Islet precursor cell (in vitro differentiated cells): ENCODE data around the gene NRIP1.
"Not testable (repeated sequence)": the region's sequence is repeated elsewhere in the genome, so short reads cannot be mapped to it uniquely, and the experiment has no call there.

Source experiments
- DNase-seq: peaks from one replicate; pipeline ENCODE4 v3.0.0-alpha.2; 2018

NRIP1 gene

DNA sequence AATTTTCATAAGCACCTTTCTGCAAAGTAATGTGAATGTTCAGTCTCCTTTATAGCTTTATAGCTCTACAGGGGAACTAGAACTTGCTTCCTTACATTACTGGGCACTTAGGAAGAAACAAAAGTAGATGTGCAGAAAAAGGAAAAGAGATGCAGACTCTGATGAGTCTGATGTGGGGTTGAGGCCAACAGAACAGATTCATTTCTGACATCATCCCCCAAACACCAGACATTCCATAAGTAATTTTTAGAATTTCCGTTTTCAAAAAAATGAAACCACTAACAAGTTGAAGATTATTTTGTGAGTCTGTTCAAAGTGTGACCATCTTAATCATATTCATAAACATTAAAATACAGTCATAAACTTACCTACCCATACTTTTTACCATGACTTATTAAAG lies 96.0 kb downstream of the NRIP1 start:
- DNase-seq, result no peak

DNA sequence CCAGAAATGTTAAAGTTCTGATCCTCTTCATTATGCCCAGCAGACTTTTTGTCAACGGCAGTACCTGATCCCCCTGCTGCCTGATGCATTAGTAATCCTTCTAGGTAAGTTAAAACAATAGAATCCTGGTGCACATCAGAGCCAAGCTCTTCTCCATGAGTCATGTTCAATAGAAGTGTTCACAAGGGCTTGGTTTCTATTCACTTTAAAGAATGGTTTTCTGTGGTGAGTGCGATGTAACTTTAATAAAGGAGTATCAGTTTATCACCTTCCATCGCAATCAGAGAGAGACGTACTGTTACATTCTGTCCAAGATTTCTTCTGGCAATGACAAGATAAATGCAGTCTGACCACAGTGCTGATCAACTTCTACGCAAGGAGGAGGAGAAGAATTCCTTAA lies 96.8 kb downstream of the NRIP1 start:
- DNase-seq, result no peak

DNA sequence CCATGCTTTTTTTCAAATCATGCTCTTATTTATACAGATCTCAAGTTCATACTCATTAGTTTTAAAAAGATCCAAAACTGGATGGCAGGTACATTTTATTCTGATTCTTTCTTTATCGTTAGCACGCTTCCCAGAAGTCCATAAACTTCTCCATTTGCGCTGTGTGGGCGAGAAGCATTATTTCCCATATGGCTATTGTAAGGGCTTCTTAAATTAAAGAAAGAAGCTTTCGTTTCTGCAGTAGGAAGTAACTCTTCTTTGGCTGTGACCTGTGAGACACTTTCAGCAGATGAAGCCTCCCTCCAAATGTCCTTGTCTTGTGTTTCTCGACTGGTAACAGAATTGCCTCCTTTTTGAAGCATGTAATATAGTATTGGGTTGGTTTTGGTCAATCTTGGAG lies 100.2 kb downstream of the NRIP1 start:
- DNase-seq, result no peak

DNA sequence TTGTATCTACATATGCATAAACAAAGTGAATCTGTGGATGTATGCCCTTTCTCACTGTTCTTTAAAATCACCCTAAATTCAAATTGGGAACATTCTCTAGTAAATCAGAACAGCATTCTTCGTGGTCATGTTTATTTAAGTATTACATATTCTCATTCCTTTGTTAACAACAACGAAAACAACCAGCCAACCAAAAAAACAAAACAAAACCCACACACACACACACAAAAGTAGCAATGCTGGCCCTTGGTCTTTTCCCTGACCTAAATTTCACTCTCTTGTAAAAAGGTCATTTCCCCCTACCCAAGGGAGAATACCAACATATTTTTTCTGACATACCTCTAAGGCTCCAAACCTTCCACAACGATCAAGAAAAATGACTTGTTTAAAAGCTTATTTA lies 102.6 kb downstream of the NRIP1 start:
- DNase-seq, result no peak

DNA sequence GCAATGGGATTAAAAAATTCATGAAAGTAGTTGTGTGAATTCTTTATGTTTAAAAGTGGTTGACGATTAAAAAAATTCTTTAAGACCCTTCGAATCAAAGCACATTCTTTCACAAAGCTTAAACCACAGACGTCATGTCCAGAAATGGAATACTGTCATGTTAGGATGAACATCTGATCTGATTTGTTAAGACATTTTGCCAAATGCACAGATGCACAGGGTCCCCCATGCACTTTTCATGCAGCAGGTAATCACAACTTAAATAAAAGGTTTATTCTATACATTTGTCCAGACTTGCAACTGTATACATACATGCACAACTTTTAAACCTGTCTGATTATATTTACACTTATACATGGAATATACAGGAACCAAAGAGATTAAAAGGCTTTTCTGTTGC lies 103.3 kb downstream of the NRIP1 start:
- no peak for DNase-seq

DNA sequence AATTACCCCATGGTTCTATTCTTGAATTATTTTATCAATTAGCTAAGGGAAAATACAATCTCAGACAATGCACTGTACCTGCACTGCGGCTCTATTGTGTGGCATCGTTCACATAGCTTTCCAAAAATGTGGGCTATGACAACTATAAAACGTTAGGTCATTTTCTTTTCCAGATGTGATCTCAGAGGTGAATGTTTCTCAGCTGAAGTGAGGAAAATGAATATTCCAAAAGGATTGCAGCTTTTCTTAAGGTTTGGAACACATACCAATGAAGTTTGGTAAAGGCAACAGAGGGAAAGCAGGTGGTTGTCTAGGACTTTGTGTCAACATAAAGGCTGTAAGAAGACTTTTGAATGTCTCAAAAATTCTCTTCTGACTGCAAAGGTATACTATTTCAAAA lies 105.5 kb downstream of the NRIP1 start:
- no peak for DNase-seq

DNA sequence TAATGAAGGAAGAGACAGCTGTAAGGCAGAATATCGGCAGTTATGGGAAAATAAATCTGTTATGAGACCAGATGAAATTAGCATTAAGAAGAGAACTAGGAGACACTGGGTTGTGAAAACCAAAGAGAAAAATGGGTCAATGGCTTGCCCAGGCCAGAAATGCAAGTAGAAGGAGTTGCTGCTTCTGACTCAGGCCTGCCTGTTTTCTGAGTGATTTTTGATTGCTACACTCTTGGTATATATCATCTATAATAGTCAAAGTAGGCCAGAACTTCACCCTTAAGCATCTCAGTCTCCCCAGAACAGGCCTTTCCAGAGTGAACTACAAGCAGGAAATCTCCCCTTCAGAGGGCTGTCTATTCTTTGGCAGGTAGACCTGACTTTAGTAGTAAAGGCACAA lies 107.0 kb downstream of the NRIP1 start:
- DNase-seq, result no peak

DNA sequence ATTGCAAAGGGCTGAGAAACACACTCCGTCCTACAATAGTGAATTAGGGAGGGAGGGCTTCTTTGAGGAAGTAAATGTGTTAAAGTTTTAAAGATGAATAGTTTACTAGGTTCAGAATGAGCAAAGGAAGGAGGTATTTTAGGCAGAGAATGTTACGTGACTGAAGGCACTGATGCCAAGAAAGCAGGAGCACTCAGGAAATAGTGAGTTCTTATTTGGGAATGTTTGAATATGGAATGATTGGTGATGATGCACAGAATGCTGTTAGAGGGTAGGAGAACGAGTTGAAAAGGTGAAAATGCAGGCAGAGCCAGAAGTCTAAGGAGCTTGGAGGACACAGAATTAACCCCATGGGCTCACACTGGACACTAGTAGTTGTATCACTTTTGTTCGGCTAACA lies 108.0 kb downstream of the NRIP1 start:
- DNase-seq, result no peak

DNA sequence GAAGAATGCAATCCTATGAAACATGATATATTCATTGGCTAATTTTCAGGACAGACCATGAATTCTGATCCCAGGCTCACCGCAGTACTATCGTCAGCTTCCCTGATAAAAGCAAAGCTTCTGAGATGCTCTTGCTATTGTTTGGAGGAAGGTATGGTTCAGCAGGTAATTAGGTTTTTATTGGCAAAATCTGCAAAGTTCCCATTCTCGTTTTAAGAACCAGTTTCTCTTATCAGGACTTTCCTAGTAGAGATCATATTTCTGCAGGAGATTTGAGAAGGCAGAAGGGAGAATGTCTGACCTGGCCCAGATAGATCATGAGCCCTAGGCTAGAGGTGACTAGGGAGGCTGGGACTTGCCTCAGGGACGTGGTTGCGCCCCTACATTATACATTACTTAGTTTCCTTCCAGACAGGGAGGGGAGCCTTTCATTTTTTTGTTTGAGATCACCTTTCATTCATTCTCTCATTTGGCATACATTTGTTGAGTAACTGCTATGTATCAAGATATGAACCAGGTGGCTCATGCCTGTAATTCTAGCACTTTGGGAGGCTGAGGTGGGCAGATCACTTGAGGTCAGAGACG lies 108.8 kb downstream of the NRIP1 start:
- no peak for DNase-seq

DNA sequence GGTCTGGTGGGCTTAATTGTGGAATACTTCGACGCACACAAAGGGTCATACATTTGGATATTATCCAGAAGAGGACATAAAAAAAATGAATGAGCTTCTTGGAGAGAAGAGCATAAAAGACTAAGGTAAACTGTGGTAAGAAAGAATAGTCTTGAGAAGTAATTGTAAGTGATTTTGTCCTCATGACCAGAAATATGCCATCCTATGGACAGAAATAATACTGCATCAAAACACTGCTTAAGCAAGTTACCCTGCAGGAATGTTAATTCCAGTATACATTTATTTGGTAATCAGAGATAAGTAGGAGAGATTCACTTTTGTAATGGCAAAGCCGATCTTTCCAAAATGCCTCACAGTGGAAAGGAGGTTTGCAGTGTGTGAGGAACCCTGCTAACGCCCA lies 111.9 kb downstream of the NRIP1 start:
- no peak for DNase-seq

DNA sequence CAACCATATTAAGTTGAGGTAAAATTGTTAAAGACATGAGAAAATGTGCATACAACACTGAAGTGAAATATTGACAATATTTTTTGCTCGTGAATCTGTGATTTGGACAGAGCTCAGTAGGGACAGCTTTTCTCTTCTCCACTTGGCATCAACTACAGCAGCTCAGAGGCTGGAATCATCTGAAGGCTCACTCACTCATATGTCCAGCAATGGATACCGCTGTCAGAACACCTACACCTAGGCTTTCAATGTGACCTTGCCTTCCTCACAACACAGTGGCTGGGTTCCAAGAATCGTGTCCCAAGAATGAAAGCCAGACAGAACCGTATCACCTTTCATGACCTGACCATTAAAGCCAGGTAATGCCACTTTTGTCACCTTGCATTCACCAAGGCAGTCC lies 115.2 kb downstream of the NRIP1 start:
- no peak for DNase-seq

DNA sequence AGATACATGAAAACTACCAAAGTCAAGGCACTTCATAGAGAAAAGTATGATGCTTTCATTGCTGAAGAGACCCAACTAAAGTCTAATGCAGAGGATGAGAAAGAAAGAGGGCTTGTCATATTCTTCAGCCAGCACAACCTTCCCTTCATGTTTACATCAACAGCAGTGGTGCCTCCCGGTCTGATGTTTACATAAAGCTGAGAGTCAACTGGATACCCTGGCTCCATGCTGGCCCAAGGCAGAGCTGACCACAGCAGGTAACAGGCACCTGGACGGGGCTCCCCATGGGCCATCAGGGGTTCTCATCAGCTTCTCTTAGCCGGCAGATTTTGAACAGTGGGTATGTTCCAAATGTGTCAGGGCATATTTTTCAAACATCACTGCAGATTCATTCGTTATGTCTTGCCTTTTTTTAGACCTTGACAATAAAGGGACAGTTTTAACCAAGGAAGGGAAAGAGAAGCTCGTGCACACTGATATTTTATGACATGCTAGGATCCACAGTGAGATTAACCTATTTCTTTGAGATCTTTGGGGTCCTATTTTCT lies 117.1 kb downstream of the NRIP1 start:
- no peak for DNase-seq

DNA sequence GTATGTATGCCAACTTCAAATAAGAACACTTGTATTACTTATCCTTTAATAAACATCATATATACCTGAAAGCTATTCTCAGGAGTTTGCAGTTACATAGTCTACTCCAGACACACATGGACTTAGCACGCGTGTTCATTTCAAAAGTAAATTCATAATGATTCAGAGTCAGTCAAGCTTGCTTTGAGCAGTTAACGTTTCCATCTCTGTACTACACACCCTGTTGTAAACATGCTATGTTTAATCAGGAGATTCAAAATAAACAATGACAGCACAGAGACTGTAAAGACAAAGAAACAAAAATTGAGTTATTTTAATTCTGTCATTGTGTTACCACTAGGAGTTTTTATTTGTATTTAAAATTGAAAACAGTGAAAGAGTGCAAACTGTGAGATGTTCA lies 119.6 kb downstream of the NRIP1 start:
- DNase-seq, result no peak

DNA sequence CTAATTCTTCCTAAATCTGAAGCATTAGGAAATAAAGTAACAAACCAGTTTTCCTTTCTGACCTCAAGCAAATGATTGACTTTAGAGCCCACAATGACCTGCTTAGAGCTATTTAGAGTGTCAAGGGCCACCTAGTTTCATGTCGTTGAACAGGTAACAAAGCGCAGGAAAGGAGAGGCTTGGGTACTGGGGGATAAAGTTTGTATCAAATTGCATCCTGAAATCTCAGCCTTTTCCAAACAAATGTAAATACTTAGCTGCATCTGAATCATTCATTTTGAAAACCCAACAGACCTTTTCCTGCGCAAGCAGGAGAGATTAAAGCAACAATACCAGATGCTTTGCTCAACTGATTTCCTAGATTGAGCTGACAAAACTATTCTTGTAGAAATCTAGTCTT lies 121.2 kb downstream of the NRIP1 start:
- no peak for DNase-seq

DNA sequence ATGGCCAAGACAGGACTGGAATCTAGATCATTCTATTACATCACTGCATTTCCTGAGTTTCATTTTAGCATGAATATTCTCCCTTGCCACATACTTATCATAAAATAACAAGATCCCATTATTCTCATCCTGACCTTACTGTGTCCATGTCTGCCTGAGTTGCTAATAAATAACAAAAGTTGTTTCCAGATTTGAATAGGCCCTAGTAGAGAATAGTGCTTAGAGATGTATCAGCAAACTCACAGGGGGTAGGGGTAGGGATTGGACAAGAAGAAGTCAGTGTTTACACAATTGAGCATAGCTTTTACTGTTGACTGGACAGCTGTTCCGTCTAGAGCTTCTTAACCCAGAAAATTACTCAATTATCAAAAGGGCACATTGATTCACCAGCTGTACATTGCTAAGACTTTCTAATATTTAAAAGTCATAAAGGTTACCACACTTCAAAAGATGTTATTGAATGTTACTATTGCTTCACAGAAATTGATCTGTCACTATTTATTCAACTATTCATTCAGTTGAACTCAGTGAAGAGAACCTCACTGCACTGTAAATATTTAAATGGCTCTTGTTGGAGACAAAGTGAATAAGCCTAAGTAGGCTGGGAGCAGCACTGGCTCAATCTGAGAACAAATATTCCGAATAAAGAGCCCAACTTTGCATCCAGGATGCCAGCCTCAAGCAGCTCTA lies 121.9 kb downstream of the NRIP1 start:
- DNase-seq, result no peak

DNA sequence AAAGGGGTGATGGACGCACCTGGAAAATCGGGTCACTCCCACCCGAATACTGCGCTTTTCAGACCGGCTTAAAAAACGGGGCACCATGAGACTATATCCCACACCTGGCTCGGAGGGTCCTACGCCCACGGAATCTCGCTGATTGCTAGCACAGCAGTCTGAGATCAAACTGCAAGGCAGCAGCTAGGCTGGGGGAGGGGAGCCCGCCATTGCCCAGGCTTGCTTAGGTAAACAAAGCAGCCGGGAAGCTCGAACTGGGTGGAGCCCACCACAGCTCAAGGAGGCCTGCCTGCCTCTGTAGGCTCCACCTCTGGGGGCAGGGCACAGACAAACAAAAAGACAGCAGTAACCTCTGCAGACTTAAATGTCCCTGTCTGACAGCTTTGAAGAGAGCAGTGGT lies 137.5 kb downstream of the NRIP1 start:
- DNase-seq, result not testable (repeated sequence)

DNA sequence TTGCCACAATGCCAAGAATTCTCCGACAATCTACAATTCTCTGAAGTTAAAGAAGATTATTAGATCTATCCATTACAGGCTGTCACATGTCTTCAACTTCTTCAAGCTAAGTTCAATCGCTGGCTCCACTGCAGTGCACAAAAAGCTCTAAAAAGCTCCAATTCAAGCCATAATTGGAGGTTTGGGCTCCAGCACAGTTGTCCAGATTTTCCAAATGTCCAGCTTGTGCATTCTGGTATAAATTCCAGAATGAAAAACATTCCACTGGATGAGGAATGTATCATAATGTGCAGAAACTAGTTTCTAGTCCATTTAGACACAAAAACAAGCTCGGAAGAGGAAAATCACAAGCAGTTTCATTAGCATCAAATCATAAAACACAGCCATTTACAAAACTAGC lies 138.6 kb downstream of the NRIP1 start:
- DNase-seq, result no peak

DNA sequence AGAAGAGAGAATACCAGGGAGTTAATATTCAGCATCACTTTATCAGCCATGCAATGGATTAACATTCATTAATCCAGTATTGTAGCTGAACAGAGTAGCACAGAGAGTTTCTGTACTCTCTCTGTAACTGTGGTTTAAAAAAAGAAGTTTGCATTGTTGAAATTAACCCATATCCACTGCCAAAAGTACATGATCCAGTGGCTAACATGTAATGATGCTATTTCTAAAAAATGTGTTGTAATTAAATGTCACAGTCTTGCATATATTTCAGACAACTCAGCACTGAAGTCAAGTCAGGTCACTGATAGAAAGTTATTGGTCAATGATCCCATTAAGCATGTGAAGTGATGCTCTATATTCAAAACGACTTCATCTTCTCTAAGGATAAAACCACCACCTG lies 141.3 kb downstream of the NRIP1 start:
- DNase-seq, result no peak

DNA sequence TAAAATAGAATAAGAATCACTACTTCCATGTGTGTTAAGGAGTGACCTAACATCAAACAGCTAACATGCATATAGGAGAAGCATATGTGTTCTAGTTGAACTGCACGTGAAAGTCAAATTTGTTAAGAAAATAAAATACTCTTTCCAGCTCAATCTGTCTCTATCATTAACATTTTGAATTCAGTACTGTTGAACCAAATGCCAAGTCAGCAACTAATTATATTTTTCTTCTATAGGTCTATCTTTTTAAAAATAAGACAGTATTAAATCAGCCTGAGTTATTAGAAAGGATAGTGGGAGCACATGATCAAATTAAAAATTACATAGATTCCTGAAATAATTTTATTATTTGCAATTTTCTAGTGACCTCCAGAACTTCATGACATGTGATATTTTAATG lies 141.8 kb downstream of the NRIP1 start:
- DNase-seq, result no peak

DNA sequence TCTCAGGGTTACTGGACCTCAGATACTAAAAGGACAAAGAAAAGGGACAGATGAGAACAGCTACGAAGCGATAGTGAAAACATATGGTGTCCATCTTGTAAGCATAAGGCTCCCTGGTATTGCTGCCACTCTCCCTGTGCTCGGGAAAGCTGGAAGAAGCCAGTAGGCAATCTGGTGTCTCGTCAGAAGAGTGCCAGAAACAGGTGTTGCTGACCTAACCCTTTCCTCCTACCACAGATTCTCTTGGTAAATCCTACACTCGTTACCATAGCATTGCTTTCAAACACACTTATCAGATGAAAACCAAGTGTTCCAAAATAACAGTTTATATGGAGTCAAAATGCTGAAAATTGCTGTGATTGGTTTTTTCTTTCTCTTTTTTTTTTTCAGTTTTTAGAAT lies 146.3 kb downstream of the NRIP1 start:
- peak; percentile 57 for DNase-seq

DNA sequence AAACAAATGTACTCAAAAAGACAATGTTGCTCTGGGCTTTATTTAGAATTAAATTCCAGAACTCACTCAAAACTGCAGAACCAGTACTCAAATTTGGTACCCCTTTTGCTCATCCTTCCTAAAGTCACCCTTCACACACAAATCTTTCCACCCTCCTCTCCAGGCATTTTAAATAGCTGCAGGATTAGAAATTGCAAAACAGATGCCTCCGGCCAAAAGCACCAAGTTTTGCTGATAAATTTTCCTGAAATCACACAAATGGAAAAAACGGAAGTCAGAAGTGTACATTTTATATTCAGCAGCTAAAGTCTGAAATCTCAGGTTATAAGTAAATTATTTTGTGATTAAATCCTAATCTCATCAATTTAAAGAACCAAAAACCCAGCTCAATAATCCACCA lies 147.0 kb downstream of the NRIP1 start:
- no peak for DNase-seq

DNA sequence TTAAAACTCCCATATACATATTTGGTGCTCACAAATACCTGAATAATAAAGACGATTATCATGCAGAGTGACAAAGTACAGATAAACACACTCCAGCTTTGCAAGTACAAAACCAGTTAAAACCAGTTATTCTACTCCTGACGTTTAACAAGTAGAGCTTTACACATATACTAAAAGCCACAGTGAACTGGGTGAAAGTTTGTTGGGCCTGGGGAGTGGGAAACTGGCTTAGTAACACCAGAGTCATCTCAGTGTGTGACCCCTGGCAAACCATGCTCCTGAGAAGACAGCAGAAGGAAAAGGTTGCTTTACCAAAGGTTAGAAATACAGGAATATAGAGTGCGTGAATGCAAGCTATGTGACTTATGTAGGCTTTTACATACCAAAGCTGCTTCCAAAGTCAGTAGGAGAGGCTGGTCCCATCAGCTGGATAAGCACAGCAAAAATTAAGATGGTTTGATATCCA lies 148.1 kb downstream of the NRIP1 start:
- DNase-seq, result peak; percentile 87

DNA sequence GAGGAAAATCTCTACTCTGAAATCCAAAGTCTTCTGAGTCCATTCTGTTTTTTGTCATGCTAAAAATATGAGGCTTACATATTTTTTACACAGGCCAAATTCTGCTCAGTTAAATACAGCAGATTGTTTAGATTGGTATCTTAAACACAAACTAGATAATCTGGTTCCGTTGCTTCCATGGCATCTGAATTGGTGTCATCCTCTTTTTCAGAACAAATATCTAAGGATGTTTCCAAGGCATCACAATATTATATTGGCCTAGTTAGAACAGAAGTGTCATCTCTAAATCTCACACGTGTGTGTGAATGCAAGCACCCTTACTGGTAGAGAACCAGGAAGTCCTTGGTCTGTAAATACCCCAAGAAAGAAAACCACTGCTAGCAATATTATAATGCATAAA lies 151.2 kb downstream of the NRIP1 start:
- DNase-seq, result no peak

DNA sequence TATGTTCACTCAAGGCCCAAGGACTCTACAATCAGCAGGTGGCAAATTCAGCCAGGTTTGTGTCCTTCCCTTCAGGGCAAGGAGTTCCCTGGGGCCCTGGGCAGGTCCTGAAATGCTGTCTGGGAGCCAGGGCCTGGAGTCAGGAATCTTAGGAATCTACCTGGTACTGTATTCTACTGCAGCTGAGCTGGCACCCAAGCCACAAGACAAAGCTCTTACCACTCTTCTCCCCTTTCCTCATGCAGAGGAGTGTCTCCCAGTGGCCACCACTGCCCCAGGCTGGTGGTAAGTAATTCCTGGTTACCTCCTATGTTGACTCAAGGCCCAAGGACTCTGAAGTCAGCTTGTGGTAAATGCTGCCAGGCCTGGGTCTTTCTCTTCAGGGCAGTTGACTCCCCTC lies 153.4 kb downstream of the NRIP1 start:
- peak; percentile 80 for DNase-seq
